NCI-H187 treated with DMSO at 0.1 percent for 48 hours (cell line): Measurements from ENCODE around the gene SYCE3.
A peak's percentile ranks its signal among the peaks of the same experiment; 100 is the strongest.

Source experiments
- DNase-seq: peaks from one replicate; lab custom pipeline; 2025; lab: John Stamatoyannopoulos, UW

SYCE3 gene

GRCh38 chr22:50600538-50600937, 37.8 kb upstream of the SYCE3 start, which contains the start of gene MAPK8IP2:
MAPK8IP2 (plus strand) TSS chr22:50600793; CDS start chr22:50600819, 26 bp downstream.
- no peak for DNase-seq

GRCh38 chr22:50599816-50600455, 37.2 kb upstream of the SYCE3 start:
- DNase-seq = no peak

GRCh38 chr22:50597097-50597496, 34.4 kb upstream of the SYCE3 start:
- no peak for DNase-seq

DNA sequence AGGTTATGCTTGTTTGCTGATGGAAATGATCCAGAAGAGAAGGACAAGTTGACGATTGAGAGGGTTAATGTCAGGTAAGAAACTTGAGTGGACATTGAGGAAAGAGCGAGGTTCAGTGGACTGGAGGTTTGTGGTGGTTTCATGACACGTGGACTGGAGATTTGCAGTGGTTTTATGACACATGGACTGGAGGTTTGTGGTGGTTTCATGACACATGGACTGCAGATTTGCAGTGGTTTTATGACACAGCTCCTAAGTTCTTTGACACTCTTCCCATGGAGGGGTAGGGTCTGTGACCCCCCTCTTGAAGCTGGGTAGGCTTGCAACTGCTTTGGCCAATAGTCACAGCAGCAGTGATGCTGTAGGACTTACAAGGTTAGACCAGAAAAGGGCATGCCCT, 32.5 kb upstream of the SYCE3 start:
- no peak for DNase-seq

DNA sequence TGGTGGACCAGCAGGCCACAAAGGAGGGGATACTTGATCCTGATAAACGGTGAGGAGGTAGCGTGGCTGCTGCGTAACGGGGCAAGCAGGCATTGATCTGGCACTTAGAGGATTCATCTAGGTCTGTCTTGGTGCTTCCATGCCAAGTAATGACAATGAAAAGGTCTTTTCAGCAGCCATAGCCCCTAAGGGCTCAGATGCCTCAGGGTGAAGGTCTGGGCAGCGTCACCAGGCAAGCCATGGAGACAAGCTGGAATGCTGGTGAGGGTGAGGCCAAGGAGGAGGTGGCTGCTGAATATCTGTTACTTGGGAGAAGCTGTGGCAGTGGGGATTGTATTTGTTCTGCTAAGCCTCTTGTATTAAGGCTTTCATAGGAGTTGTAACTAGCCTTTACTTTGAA, 24.7 kb upstream of the SYCE3 start:
- no peak for DNase-seq

- DNase-seq = no peak
Observed at GRCh38 chr22:50586416-50586815, 23.7 kb upstream of the SYCE3 start.

- no peak for DNase-seq
Observed at GRCh38 chr22:50585781-50586180, 23.1 kb upstream of the SYCE3 start.

- no peak for DNase-seq
Observed at GRCh38 chr22:50585238-50585637, 22.5 kb upstream of the SYCE3 start.

- DNase-seq = no peak
Observed at GRCh38 chr22:50584106-50585096, 21.7 kb upstream of the SYCE3 start.

- no peak for DNase-seq
Observed at GRCh38 chr22:50583294-50583861, 20.7 kb upstream of the SYCE3 start.

- peak; percentile 12 for DNase-seq
Observed at GRCh38 chr22:50582493-50583293, 20.0 kb upstream of the SYCE3 start, which contains the start of gene CHKB. CHKB (minus strand) TSS chr22:50582849; CDS start chr22:50582781, 68 bp downstream.

DNA sequence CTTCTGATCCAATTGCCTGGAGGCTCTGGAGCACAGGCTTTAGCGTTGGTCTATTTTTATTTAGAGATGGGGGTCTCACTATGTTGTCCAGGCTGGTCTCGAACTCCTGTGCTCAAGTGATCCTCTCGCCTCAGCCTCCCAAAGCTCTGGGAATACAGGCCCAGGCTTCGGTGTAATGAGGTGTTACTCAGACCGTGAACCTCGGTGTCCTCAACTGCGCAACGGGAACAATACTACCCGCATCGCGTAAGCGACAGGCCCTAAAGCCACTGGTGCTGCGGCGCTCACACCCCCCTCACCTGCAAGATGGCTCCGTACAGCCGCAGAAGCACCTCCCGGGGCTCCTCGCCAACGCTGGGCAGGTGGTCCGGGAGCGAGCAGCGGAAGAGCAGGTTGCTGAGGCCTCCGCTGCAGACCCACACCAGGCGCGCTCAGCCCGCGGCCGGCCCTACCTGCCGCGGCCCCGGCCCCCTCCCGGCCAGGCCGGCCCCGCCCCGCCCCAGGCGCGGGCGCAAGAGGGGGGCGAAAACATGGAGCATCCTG, 19.3 kb upstream of the SYCE3 start:
- DNase-seq = no peak

GRCh38 chr22:50581031-50581949, 18.6 kb upstream of the SYCE3 start:
- DNase-seq = no peak

DNA sequence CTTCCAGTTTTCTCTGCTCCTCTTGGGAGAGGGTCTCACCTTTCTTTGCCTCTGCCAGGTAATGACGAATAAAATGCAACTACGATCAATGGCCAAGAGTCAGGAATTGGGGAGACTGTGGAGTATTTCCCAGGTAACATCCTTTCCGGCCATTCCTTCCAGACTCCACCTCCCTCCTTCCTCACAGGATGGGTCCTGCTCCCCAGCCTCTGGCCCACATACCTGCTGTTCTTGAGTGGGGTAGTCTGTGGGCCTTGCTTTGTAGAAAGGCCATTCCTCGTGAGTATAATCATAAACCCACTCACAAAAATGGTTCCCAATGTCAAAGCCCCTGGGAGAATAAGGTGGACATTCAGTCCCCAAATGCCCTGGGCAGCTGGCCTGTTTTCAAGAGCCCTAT, 17.0 kb upstream of the SYCE3 start:
- no peak for DNase-seq

DNA sequence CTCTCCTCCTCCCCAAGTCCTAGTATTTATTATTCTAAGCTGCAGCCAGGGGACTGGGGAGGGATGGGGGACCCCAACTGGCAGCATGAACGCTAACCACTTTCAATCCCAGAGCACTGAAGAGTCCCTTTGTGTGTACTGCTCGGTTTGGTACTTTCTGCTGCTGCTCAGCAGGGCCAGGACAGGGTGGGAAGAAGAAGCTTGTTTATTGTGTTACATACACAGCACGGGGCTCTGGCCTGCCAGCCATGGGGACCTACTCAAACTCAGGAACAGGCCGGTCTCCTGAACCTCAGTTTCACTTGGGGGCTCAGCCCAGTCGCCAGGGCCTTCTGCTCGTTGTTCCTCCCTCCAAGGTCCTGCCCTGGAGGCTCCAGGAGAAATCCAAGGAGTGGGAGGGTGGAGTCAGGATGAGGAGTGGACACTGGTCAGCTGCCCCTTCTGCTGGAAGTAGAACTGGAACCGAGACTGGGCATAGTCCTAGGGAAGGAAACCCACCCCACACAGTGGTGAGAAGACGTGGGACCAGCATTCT, 16.1 kb upstream of the SYCE3 start:
- DNase-seq = no peak

DNA sequence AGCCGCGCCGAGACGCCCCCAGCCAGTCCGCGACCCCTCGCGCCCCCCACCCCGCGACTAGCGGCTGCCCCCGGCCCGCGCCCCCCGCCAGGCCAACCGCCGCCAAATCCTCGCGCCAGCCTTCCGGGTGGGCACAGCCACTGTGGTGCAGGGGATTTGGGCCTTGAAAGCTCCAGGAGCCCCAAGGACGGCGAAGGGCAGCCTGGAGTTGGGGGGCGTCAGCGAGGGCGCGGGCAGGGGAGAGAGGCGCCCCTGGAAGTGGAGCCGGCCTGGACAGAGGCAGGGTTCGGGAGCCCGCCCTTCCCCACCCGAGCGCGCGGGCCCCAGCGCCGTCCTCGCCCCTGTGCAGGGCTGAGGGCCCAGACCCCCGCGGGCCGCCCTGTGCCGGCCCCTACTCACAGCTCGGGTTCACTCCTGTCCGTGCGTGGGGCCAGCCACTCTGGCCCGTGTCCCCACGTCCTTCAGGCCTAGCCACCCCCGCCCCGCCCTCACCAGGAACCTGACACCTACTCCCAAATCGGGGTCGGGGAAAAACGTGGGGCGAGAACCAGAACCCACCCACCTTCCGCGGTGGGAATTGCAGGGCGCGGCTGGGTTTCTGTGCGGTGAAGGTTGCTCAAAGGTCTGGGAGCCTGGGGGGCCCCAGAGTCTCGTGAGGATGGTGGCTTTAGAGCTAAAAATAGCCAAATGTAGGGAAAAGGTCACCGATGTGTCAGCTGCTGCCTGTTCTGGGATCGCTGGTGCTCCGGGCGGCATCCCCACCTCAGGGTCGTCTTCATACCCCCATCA, 15.5 kb upstream of the SYCE3 start, which contains the start of gene CPT1B:
Gene CPT1B, minus strand, starts transcription at position 441 of the 789 bp plus-strand sequence. CDS start 512 bp downstream, outside the sequence.
- no peak for DNase-seq

DNA sequence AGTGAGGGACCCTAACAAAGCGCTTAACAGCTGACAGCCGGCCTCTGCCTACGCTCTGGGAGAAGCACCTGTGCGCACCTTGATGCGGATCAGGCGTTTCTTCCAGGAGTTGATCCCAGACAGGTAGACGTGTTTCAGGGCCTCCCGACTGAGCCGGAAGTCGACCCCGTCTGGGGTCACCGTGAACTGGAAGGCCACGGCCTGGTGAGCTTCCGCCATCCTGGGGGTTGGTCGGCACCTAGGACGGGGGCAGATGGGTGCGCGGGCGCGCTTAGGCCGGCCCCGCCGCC, 14.9 kb upstream of the SYCE3 start:
- no peak for DNase-seq

- DNase-seq = no peak
Observed at GRCh38 chr22:50576806-50577696, 14.3 kb upstream of the SYCE3 start.
